Measurements from ENCODE around the gene GART.

Gene GART

DNA sequence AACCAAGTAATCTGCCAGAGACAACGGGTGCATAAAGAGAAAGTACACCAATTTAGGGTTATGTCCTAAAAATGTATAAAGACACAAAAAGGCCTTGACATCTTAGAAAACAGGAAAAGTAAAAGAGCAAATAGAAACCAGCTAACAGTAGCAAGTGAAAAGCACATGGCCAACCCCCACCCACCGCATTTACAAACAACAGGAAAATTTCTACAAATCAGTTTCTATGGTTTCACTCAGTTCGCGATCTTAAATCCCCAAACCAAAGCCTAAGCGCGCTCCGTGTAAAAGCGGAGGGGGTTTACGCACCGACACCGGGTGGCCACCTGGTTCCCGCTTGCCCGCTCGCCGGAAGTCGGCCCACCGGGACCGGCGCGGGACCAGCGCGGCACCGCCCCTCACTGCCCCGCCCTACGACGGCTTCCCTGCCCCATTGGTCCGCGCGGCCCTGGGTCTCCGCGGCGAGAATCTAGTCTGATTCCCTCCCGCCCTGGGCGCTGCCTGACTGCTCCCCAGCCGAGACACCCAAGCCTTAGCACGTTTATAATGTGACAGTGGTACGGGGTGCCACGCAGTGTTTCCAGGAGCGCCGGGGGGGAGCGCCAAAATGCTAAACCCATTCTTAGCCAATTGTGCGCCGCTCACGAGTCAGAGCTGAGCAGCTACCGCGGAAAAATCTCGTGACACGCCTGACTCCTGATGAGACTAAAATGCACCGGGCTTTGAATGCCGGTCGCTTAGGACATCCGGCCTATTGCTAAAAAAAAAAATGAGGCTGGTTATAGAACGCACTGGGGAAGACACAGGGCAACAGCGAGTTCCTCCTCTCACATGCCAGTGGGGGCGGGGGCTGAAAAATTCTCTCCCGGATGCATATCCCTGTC lies at the start of gene GART:
Gene GART, minus strand, starts transcription at position 362 of the 884 bp plus-strand sequence. CDS start 2,802 bp downstream, outside the sequence.
- TF ChIP-seq, protein P1, sequence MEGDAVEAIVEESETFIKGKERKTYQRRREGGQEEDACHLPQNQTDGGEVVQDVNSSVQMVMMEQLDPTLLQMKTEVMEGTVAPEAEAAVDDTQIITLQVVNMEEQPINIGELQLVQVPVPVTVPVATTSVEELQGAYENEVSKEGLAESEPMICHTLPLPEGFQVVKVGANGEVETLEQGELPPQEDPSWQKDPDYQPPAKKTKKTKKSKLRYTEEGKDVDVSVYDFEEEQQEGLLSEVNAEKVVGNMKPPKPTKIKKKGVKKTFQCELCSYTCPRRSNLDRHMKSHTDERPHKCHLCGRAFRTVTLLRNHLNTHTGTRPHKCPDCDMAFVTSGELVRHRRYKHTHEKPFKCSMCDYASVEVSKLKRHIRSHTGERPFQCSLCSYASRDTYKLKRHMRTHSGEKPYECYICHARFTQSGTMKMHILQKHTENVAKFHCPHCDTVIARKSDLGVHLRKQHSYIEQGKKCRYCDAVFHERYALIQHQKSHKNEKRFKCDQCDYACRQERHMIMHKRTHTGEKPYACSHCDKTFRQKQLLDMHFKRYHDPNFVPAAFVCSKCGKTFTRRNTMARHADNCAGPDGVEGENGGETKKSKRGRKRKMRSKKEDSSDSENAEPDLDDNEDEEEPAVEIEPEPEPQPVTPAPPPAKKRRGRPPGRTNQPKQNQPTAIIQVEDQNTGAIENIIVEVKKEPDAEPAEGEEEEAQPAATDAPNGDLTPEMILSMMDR (IDR thresholded peaks at IDR 0.05) = no peak

DNA sequence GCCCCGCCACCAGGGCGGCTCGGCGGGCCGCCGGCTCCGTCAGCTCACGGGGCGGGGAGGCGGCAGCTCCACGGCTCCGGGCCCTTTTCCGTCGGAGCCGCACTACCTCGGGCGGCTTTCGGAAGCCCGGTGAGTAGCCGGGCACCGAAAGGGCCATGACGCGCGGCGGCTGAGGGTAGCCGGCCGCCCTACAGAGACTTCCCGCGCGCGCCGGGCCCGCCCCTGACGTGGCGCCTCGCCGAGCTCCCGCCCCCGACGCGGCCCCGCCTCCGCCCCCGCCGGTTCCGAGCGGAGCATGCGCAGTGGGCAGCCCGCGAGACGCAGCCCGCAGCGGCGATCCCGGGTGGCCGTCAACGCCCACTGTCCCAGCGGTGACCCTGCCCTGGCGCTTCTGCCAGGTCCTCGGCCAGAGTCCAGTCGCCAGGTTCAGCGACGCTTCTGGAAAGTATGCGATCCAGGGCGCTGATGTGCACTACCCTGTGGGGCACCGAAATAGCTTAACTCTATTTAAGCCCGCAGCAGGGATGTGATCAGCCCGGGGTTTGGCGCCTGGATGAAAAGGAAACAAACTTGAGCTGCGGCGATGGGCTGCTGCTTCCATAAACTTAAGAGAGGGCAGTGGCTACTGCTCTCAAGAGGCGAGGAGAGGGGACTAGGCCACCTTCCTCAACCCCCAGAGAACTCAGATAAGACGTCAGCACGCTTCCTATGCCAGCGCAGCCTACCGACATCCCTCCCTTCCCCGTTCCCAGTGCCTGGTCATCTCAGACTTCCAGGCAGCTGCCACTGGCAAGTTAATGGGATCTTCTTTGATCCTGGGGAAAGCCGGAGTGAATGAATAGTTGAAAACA lies 46.8 kb upstream of the GART start, which contains the start of gene DONSON:
Gene DONSON, minus strand, starts transcription at position 200 of the 851 bp plus-strand sequence. Its CDS starts 43 bp downstream, at position 157.
- TF ChIP-seq, protein P1 (IDR thresholded peaks at IDR 0.05) = no peak

DNA sequence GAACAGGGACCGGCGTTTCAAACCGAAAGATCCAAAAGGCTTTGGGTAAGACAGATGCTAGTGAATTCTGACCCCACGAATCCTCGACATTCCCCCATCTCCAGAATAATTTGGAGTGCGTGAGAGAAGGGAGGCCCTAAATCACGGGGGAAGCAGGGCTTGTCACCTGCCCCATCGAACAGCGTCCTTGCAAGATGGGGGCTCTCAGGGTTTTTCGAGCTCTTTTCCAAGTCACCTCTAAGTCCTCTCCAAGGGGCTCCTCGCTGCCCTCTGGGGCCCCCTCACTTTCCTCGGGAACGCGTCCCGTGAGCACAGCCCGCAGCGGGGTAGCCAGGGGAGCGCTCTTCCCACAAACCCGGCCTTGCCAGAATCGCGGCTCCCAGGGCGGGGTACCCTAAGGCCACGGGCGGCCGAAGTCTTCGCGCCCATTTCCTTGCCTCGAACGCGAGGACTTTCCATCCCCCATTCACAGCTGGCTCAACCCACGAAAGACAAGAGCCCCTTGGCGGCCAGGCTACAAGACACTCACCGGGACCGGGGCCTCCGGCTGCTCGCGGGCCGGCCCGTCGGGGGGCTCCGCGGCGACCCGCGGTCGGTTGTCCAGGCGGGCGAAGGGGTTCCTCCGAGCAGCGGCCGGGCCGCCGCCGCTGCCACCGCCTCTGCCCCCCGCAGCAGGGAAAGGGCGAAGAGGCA lies 46.0 kb upstream of the GART start:
- TF ChIP-seq, protein P1 (IDR thresholded peaks at IDR 0.05) = no peak

DNA sequence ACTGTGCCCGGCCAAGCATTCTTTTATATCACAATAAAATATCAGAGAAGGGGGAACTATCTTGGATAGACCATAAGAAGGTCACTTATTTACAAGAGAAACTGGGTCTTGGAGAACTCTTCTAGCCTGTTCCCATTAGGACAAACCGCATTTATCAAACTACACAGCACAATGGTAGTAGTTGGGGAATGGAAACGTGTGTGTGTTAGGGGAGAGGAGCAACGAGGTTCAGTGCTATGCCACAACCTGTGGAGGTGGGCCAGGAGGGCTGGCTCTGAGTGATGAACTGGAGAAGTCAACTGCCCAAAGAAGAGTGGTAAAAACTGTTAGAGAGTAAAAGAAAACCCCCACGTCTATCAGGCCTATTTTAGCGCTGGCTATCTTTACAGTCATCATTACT lies 45.0 kb upstream of the GART start:
- TF ChIP-seq, protein P1 (IDR thresholded peaks at IDR 0.05) = no peak

DNA sequence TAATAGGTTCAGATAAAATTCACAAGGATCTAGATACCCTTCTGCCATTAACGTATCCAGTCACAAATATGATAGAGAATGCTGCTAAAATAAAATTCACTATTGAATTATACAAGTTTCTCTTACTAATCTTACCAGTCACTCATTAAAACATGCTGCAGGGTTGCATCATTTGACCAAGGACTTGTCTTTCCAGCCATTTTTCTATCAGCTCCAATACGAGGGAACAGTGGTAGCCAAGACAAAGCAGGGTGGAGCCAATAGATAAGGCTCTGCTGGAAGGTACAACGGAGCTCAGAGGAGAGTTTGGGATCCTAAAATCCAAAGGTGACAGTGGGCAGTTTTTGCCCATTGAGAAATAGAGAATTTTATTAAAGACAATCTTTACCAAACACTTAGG lies 42.5 kb upstream of the GART start:
- TF ChIP-seq, protein P1 (IDR thresholded peaks at IDR 0.05) = no peak

DNA sequence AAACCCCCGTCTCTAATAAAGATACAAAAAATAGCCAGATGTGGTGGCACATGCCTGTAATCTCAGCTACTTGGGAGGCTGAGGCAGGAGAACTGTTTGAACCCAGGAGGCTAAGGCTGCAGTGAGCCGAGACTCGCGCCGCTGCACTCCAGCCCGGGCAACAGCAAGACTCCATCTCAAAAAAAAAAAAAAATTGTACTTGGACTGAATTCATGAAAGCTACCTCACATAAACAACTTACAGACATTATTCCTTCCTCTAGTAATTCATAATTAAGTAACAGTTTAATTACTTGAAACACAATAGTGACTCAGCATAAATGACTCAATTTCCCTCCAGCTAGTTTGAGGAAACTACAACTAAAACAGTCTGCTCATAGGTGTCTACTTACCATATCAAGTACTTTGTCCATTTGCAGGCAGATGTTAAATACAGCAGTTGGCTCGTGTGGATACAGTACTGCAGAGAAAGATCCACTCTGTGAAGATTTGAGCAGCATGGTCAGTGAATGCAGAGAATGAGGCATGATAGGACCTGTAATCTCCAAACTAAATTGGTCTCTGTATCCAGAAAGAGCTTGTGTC lies 37.1 kb upstream of the GART start:
- TF ChIP-seq, protein P1 (IDR thresholded peaks at IDR 0.05) = no peak

DNA sequence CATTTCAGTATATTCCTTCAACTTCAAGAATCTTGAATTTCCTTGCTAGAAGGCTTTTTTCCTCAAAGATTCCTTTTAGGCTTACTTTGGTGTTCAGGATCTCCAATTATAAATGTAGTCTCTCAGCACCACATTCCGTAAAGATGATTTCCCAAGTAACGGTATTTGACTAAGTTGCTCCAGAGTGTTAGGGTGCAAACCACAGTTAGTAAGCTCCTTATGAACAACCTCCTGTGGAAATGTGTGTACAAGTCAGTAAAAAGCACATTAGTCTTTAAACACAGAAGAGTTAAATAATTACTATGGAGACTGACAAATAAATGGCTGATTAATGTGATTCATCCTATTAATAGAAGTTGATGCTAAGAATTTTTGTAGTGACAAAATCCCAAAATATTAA lies 36.3 kb upstream of the GART start:
- TF ChIP-seq, protein P1 (IDR thresholded peaks at IDR 0.05) = no peak
